ENCODE data around the gene TMEM14B. TPM values are rescaled to one million over a fixed set of nuclear protein-coding genes. Genes with fewer than 3 reads are reported as not detected.

TMEM14B gene
- total RNA-seq (2021) (90.7 and 94.6 TPM in 2 replicates), Bru-seq, nascent RNA (percentile 91 among the genes with signal in this experiment), BruChase-seq, experiment 1, labeled RNA remaining after a 2-hour chase (percentile 94 among the genes with signal in this experiment), BruChase-seq, experiment 2, labeled RNA remaining after a 6-hour chase (percentile 96 among the genes with signal in this experiment)
- long read RNA-seq, transcript TMEM14B-201 (5 exons, 787 nt) = minor isoform, 19 of 134 reads
- long read RNA-seq, transcript TMEM14B-202 (6 exons, 975 nt) = major isoform, 92 of 134 reads
- long read RNA-seq, partial matches to known transcripts = 3 of 134 reads
- long read RNA-seq, other reads (novel, unspliced or antisense) = 14 of 134 reads

GRCh38 chr6:10747251-10747972, at the start of gene TMEM14B:
Gene TMEM14B (plus strand): TSS chr6:10747805. CDS start chr6:10749246, 1,441 bp downstream.
- ChIA-PET CTCF (interaction anchor here (0.7 kb wide), 1 partner anchor 17 kb away, joined by 8 read pairs; no protein-coding TSS in a partner anchor), POLR2A (ENCODE audit: low non-redundant PET) (no interaction called here)
- Histone ChIP-seq H3K36me3 (ENCODE audit: insufficient read depth, low read length, poor library complexity, severe bottlenecking) (peaks cover 14% of the 10 kb centered on the region), H3K4me1 (ENCODE audit: insufficient read depth, low read length, poor library complexity, severe bottlenecking) (peaks cover 8% of the 10 kb centered on the region), H3K27me3 (replicated peaks; ENCODE audit: insufficient read depth, low read depth, low read length, poor library complexity) (no peaks in the 10 kb centered on the region), H3K4me3 (ENCODE audit: low read depth, low read length, poor library complexity, severe bottlenecking) (peak within 1 kb of the TSS; percentile 89), H3K9me3 (ENCODE audit: low read depth, low read length, poor library complexity, severe bottlenecking) (no peaks in the 10 kb centered on the region), H3K27ac (ENCODE audit: low read depth, low read length, poor library complexity, severe bottlenecking) (peak within 1 kb of the TSS; percentile 91)
- TF ChIP-seq CTCF (conservative IDR thresholded peaks at IDR 0.05; ENCODE audit: low read depth, low read length) (no peak), EZH2 (IDR thresholded peaks at IDR 0.05; ENCODE audit: borderline replicate concordance, low read depth, low read length, poor library complexity, severe bottlenecking) (no peak)
- intact Hi-C loops (cut with micrococcal nuclease; ENCODE audit: unreplicated experiment) = loop anchor here (2.0 kb wide), 1 partner anchor 25 kb away; the partner anchor contains the start of gene TMEM14C
- peak; percentile 98 for DNase-seq (ENCODE audit: low spot score)
- no TSS peak for BruUV-seq (replicated peaks)

- intact Hi-C loops (cut with micrococcal nuclease; ENCODE audit: unreplicated experiment) = no loop called here
- Histone ChIP-seq H3K27ac (ENCODE audit: low read depth, low read length, poor library complexity, severe bottlenecking) (no peak overlapping the region), H3K27me3 (replicated peaks; ENCODE audit: insufficient read depth, low read depth, low read length, poor library complexity) (no peaks in the 10 kb centered on the region), H3K36me3 (ENCODE audit: insufficient read depth, low read length, poor library complexity, severe bottlenecking) (peaks cover 13% of the 10 kb centered on the region), H3K4me3 (ENCODE audit: low read depth, low read length, poor library complexity, severe bottlenecking) (no peak overlapping the region), H3K9me3 (ENCODE audit: low read depth, low read length, poor library complexity, severe bottlenecking) (peaks cover 4% of the 10 kb centered on the region), H3K4me1 (ENCODE audit: insufficient read depth, low read length, poor library complexity, severe bottlenecking) (no peaks in the 10 kb centered on the region)
- no peak for TF ChIP-seq CTCF (conservative IDR thresholded peaks at IDR 0.05; ENCODE audit: low read depth, low read length)
- TF ChIP-seq EZH2 (IDR thresholded peaks at IDR 0.05; ENCODE audit: borderline replicate concordance, low read depth, low read length, poor library complexity, severe bottlenecking) = no peak
- no peak for DNase-seq (ENCODE audit: low spot score)
- no TSS peak for BruUV-seq (replicated peaks)
- CTCF ChIA-PET = no interaction called here
- POLR2A ChIA-PET (ENCODE audit: low non-redundant PET) = no interaction called here
These were observed 33.6 kb upstream of the TMEM14B start for GRCh38 chr6:10713962-10714361.

- peak; percentile 72 for DNase-seq (ENCODE audit: low spot score)
- ChIA-PET POLR2A (ENCODE audit: low non-redundant PET) (no interaction called here), CTCF (no interaction called here)
- BruUV-seq (replicated peaks) = no TSS peak
- H3K4me1 ChIP-seq (ENCODE audit: insufficient read depth, low read length, poor library complexity, severe bottlenecking) = peaks cover 15% of the 10 kb centered on the region
- peak overlapping the region; percentile 81 for H3K27ac ChIP-seq (ENCODE audit: low read depth, low read length, poor library complexity, severe bottlenecking)
- peaks cover 4% of the 10 kb centered on the region for H3K9me3 ChIP-seq (ENCODE audit: low read depth, low read length, poor library complexity, severe bottlenecking)
- intact Hi-C loops (cut with micrococcal nuclease; ENCODE audit: unreplicated experiment) = no loop called here
- peak overlapping the region; percentile 54 for H3K4me3 ChIP-seq (ENCODE audit: low read depth, low read length, poor library complexity, severe bottlenecking)
- no peaks in the 10 kb centered on the region for H3K36me3 ChIP-seq (ENCODE audit: insufficient read depth, low read length, poor library complexity, severe bottlenecking)
- no peaks in the 10 kb centered on the region for H3K27me3 ChIP-seq (replicated peaks; ENCODE audit: insufficient read depth, low read depth, low read length, poor library complexity)
- TF ChIP-seq EZH2 (IDR thresholded peaks at IDR 0.05; ENCODE audit: borderline replicate concordance, low read depth, low read length, poor library complexity, severe bottlenecking) (no peak), CTCF (conservative IDR thresholded peaks at IDR 0.05; ENCODE audit: low read depth, low read length) (no peak)
These were observed 28.2 kb upstream of the TMEM14B start for GRCh38 chr6:10719296-10719963.
